Measurements from ENCODE around the gene OR4M1.
"Not testable (repeated sequence)": the region's sequence is repeated elsewhere in the genome, so short reads cannot be mapped to it uniquely, and the experiment has no call there.

The OR4M1 gene

GRCh38 chr14:19823178-19823577 lies 49.9 kb downstream of the OR4M1 start:
- no peak for DNase-seq (ENCODE audit: low read depth)

GRCh38 chr14:19823765-19824164 lies 50.5 kb downstream of the OR4M1 start:
- DNase-seq (ENCODE audit: low read depth) = no peak

GRCh38 chr14:19827626-19828244 lies 54.4 kb downstream of the OR4M1 start:
- DNase-seq (ENCODE audit: low read depth) = not testable (repeated sequence)

- no peak for DNase-seq (ENCODE audit: low read depth)
Observed at GRCh38 chr14:19828314-19828713, 55.0 kb downstream of the OR4M1 start.
